Endothelial cell of umbilical vein (primary cell): ENCODE measurements around the gene HUWE1.

ENCODE experiments used
- EZH2 ChIP-seq: IDR thresholded peaks from 2 replicates; pipeline ENCODE4 v1.6.1; 2012; ENCODE audit warnings: borderline replicate concordance, low read depth, mild to moderate bottlenecking, moderate library complexity, low read length, inconsistent platforms; ENCODE audit not compliant: severe bottlenecking
- TF ChIP-seq, protein P1 (sequence below), 2 donors: IDR thresholded peaks; 1 replicate in 1 of 2; 2 replicates in 1 of 2; pipeline ENCODE4 v1.5.1; 2011; ENCODE audit warnings: low read length in 2 of 2, mild to moderate bottlenecking in 2 of 2, moderate library complexity in 2 of 2, control low read depth in 1 of 2, inconsistent platforms in 1 of 2, low read depth in 1 of 2; ENCODE audit not compliant: insufficient read depth in 1 of 2; ENCODE audit errors: extremely low read depth in 1 of 2

DNA sequence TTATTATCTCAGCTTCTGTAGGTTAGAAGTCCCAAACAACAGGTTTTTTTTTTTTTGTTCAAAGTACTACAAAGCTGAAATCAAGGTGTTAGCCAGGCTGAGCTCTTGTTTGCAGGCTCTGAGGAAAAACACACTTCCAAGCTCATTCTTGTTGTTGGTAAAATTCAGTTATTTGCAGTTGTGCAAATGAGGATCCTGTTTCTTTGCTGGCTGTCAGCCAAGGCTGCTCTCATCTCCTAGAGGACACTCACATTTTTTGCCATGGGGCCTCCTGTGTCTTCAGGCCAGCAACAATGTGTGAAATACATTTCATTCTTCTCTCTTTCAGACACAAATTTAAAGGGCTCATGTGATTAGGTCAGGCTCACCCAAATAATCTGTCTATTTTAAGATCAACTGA lies 192.1 kb downstream of the HUWE1 start:
- TF ChIP-seq, protein P1, sequence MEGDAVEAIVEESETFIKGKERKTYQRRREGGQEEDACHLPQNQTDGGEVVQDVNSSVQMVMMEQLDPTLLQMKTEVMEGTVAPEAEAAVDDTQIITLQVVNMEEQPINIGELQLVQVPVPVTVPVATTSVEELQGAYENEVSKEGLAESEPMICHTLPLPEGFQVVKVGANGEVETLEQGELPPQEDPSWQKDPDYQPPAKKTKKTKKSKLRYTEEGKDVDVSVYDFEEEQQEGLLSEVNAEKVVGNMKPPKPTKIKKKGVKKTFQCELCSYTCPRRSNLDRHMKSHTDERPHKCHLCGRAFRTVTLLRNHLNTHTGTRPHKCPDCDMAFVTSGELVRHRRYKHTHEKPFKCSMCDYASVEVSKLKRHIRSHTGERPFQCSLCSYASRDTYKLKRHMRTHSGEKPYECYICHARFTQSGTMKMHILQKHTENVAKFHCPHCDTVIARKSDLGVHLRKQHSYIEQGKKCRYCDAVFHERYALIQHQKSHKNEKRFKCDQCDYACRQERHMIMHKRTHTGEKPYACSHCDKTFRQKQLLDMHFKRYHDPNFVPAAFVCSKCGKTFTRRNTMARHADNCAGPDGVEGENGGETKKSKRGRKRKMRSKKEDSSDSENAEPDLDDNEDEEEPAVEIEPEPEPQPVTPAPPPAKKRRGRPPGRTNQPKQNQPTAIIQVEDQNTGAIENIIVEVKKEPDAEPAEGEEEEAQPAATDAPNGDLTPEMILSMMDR (IDR thresholded peaks at IDR 0.05; ENCODE audit: extremely low read depth in 1 of 2, insufficient read depth in 1 of 2, low read depth in 1 of 2, low read length in 2 of 2) = no peak
- TF ChIP-seq EZH2 = no peak
